Measurements from ENCODE around the gene OBP2A. TPM values are rescaled to one million over a fixed set of nuclear protein-coding genes. Genes with fewer than 3 reads are reported as not detected.

OBP2A gene
- total RNA-seq, 1 experiment from 2014 or later: not detected

GRCh38 chr9:135515083-135515951 is 30.6 kb upstream of the OBP2A start (continued):
- no peak for TF ChIP-seq POLR2A (IDR thresholded peaks at IDR 0.05; ENCODE audit: borderline replicate concordance, extremely low read depth, insufficient read depth, insufficient read length)
- TF ChIP-seq, protein P1, sequence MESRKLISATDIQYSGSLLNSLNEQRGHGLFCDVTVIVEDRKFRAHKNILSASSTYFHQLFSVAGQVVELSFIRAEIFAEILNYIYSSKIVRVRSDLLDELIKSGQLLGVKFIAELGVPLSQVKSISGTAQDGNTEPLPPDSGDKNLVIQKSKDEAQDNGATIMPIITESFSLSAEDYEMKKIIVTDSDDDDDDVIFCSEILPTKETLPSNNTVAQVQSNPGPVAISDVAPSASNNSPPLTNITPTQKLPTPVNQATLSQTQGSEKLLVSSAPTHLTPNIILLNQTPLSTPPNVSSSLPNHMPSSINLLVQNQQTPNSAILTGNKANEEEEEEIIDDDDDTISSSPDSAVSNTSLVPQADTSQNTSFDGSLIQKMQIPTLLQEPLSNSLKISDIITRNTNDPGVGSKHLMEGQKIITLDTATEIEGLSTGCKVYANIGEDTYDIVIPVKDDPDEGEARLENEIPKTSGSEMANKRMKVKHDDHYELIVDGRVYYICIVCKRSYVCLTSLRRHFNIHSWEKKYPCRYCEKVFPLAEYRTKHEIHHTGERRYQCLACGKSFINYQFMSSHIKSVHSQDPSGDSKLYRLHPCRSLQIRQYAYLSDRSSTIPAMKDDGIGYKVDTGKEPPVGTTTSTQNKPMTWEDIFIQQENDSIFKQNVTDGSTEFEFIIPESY (IDR thresholded peaks at IDR 0.05; ENCODE audit: extremely low read depth, insufficient replicate concordance, low read length): no peak
- TF ChIP-seq ZNF274 (IDR thresholded peaks at IDR 0.05; ENCODE audit: low read depth, low read length): no peak
- no peak for TF ChIP-seq SP1 (IDR thresholded peaks at IDR 0.05; ENCODE audit: low read depth)
- no peak for TF ChIP-seq POLR2AphosphoS5 (IDR thresholded peaks at IDR 0.05; ENCODE audit: low read depth, low read length)
- TF ChIP-seq SRF (IDR thresholded peaks at IDR 0.05; ENCODE audit: low read depth): no peak
- no peak for TF ChIP-seq EZH2 (IDR thresholded peaks at IDR 0.05)

GRCh38 chr9:135516132-135516860 is 29.6 kb upstream of the OBP2A start:
- Histone ChIP-seq H3K36me3 (ENCODE audit: control insufficient read depth in 1 of 2, insufficient read depth in 2 of 2, low read length in 2 of 2) (no peaks in the 10 kb centered on the region), H3K9me3 (ENCODE audit: control insufficient read depth in 1 of 2, insufficient read depth in 1 of 2, low read depth in 1 of 2, low read length in 2 of 2) (no peaks in the 10 kb centered on the region), H3K4me3 (replicated peaks in 1 of 2; ENCODE audit: low read depth in 1 of 2, low read length in 2 of 2) (no peak overlapping the region), H2AFZ (ENCODE audit: low read depth, low read length, poor library complexity, severe bottlenecking) (no peak overlapping the region), H3K4me2 (ENCODE audit: low read length) (no peak overlapping the region), H3K9ac (ENCODE audit: low read length) (no peak overlapping the region), H3K9me2 (ENCODE audit: insufficient read depth) (no peaks in the 10 kb centered on the region), H4K20me1 (ENCODE audit: insufficient read depth) (no peaks in the 10 kb centered on the region), H3K79me2 (ENCODE audit: insufficient read depth, low read length) (no peaks in the 10 kb centered on the region), H3K27me3 (ENCODE audit: insufficient read depth, low read length) (no peaks in the 10 kb centered on the region), H3K27ac (ENCODE audit: low read depth, low read length) (no peak overlapping the region), H3K4me1 (ENCODE audit: control insufficient read depth in 1 of 2, insufficient read depth in 2 of 2, low read length in 2 of 2) (peaks cover 4 to 16% of the 10 kb centered on the region in 2 experiments; a peak in 3 of 4 replicates)
- POLR2A ChIA-PET: no interaction called here
- BruUV-seq (replicated peaks): no TSS peak
- DNase-seq (ENCODE audit: low read depth, low spot score) (no peak), ATAC-seq (no peak)
- no peak for TF ChIP-seq SIN3A (IDR thresholded peaks at IDR 0.05; ENCODE audit: low read depth)
- no peak for TF ChIP-seq ZNF274 (IDR thresholded peaks at IDR 0.05; ENCODE audit: low read depth, low read length)
- CTCF ChIA-PET: no interaction called here
- RAD21 ChIA-PET (ENCODE audit: low non-redundant PET in 1 of 2, low total read pairs in 2 of 2, uncharacterized antibody in 2 of 2, unreplicated experiment in 2 of 2): no interaction called here
- intact Hi-C loops (cut with micrococcal nuclease): no loop called here
